HG03064 (cell line): ENCODE results near the gene IFI27.
"Not testable (repeated sequence)": the region's sequence is repeated elsewhere in the genome, so short reads cannot be mapped to it uniquely, and the experiment has no call there.

Experiments used
- ATAC-seq: cut with Tn5 transposase; IDR thresholded peaks from one replicate; pipeline ENCODE4 v1.9.1; 2021; ENCODE audit warnings: low read depth; ENCODE audit not compliant: unreplicated experiment

Gene IFI27

DNA sequence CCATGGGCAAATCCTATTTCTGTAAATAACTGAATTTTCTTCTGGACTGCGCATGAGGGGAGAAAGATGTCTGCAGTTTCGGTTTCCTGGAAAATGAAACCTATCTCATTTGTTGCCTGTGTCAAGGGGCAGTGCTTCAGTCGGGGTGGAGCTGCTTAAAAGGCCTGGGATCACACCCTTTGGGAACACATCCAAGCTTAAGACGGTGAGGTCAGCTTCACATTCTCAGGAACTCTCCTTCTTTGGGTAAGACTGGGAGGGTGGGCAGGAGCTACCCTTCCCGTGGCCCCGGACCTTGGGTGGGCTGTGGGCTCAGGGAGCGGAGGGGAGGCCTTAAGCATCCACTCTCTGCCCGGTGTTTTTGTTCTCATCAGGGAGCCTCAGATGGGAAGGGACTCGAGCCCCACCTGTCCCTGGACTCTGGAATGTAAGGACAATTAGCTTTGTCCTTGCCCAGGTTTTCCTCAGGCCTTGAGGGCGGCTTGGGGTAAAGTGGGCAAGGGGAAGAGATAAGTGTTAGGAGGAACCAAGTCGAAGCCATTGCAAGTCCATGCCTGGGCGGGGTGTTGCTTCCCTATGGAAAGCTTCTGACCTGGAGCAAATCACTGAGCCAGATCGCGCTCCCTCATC is at the start of gene IFI27:
Gene IFI27 (plus strand): TSS at position 185 of the 630 bp plus-strand sequence.
- no peak for ATAC-seq

DNA sequence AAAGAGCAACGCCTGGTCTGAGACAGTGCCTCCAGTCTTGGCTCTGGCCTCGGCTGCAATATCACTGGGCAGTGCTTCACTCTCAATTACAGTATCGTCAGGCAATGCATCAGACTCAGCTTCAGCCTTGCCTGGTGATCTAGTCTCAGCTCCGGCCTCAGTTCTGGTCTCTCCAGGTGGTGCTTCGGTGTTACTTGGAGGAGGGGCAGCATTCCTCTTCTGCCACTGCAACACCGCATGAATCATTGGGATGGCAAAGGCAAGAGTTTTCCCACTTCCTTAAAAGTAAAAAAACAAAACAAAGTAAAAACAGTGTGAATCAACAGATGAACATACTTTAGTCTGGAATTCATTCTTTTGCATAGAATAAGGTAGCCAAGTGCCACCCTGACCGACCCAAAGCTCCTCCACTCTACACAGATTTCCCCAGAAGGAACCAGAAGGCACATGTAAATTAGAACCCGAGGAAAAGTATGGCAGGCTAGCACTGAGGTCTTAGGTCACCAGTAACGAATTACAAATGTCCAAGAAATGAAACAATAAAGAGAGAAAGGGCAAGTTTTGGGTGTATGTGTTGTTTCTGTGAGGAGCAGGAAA is 48.1 kb upstream of the IFI27 start:
- ATAC-seq = no peak

DNA sequence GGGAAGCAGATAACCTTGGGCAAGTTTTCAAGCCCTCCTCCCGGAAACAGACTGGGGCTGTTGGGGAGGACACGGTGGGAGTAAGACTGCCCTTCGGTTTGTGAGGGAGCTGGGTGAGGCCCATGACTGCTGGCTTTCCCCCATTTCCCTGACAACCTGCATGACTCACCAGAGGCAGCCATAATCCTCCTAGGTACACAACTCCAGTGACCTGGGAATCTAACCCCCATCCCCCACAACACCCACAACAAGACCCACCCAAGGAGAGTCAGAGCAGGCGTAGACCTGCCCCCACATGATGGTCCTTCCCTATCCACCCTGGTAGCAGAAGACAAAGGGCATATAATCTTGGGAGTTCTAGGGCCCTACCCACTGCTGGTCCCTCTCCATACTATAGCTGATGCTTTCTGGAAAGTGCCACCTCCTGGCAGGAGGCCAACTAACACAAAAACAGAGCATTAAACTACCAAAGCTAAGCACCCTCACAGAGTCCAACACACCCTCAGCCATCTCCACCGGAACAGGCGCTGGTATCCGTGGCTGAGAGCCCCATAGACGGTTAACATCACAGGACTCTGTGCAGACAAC is 44.4 kb upstream of the IFI27 start:
- no peak for ATAC-seq

DNA sequence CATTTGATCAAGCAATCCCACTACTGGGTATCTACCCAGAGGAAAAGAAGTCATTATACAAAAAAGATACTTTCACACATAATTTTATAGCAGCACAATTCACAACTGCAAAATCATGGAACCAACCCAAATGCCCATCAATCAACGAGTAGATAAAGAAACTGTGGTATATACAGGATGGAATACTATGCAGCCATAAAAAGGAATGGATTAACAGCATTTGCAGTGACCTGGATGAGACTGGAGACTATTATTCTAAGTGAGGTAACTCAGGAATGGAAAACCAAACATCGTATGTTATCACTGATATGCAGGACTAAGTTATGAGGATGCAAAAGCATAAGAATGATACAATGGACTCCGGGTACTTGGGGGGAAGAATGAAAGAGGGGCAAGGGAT is 38.5 kb upstream of the IFI27 start:
- not testable (repeated sequence) for ATAC-seq

DNA sequence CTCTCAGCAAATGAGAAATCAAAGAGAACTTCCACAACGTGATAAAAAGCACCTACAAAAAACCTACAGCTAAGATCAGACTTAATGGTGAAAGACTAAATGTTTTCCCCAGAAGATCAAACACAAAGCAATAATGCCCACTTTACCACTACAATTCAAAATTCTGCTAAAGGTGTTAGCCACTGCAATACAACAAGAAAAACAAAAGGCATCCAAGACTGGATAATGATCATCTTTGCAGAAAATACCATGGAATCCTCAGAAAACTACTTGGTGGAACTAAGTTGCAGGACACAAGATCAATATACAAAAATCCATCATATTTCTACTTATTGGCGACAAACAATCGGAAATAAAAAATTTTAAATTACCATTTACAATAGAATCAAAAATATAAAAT is 36.0 kb upstream of the IFI27 start:
- no peak for ATAC-seq

DNA sequence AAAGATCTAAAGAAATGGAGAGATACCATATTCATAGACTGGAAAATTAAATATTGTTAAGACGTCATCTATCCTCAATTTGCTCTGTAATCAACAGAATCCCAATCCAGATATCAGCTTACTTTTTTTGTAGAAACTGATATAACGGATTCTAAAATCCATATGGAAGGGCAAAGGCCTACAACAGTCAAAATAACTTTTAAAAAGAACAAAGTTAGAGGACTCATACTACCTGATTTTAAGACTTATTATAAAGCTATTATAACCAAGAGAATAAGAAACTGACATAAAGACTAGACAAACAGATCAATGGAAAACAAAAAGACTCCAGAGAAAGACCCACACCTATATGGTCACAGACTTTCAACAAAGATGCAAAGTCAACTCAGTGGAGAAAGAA is 35.5 kb upstream of the IFI27 start:
- ATAC-seq = no peak

DNA sequence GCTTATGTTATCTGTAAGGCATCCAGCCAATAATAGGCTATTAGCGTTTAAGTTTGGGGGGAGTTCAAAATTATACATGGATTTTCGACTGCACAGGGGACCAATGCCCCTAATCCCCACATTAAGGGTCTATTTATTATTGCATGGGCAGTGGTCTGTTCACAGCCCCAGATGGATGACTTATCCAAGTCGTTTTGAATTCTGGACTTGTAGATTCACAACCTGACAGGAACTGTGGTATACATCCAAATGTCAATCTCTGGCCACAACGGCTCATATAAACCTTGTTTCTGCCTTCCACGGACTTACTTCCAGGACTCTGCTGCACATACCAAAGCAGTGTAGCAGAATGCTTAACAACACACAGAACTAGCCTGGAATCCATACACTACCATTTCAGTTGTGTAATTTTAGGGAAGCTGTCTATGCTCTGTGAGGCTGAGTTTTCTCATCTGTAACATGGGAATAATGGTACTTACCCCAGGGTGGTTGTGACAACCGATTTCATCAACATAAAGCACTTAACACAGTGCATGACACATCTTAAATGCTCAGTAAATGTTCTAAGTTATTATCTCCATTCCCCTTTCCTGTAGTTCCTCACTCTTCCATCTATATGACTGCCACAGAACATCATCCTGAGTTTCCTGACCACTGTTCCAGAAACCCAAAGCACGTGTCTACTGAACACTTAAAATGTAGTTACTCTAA is 33.3 kb upstream of the IFI27 start:
- no peak for ATAC-seq

DNA sequence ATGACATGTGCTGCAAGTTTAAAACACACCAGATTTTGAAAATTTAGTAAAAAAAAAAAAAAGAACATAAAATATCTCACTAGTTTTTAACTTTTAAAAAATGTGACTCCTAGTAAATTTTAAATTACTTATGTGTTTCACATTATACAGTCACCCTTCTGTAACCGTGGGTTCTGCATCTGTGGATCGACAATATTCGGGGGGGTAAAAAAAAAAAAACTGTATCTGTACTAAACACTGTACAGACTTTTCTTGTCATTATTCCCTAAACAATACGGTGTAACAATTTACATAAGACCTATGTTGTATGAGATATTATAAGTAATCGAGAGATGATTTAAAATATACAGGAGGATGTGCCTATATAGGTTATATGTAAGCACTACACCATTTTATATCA is 32.7 kb upstream of the IFI27 start:
- ATAC-seq = no peak

DNA sequence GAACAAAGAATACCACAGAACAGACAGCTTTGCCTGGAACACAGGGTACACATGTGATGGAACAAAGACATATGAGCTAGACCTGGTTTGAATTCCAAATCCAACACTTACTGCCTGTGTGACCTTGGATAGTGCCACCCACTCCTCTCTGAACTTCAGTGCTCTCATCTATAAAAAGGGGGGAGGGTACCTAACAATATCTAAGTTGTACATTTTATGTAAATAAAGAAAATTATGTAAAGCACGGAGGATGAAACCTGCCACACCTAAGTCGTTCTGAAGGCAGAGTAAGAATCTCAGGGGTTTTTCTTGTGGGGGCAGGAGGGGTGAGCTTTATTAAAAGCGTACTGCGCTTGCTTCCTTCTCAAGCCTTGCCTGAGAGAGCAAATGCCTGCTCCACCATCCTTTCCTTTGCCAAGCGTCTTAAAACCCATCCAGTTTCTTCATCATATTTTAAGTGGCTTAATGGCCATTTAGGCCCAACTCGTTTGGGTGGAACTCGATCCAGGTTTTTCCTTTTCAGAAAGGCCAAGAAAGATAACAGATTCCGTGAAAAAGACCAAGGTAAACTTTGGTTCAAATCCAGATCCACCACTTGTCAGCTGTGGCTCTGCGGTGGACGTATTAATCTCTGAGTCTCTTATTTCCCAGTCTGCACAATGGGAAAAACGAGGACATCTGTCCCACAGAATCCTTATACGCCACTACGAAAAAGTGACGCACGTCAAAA is 30.5 kb upstream of the IFI27 start:
- no peak for ATAC-seq

DNA sequence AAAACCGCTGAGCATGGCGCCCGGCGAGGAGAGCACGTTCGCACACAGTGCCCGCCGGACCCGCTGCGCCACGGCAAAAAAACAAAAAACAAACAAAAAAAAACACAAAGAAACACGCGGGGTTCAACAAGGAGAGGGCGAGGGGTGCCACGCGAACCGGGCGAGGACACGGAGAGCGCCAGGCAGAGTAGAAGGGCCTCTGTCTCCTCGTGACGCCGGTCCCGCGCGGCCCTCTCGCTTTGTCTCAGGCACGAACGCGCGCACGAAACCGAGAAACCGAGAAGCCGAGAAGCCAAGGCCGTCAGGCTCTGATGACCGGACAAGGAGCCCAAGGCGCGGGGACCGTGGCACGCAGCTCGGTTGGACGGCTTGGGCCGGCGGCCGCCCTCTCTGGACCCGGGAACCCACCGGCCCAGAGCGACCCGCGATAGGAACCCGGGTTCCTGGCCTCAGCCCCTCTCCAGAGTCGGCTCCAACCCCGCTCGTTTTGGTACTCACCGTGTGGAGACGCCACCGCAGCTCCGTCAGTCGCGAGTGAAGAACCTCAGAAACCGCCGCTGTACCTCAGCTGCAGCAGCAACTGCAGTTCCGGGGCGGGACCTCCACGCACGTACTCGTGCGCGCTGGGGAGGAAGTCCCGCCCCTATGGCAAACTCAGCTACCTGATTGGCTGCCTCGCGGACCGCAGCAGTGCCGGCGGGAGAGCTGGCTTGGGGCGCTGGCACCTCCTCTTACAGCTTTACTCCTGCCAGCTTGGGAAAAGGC is 29.7 kb upstream of the IFI27 start, which contains the start of the genes DDX24 and IFI27L1:
Gene DDX24 (minus strand): TSS at position 582 of the 765 bp plus-strand sequence. CDS start 1,460 bp downstream, outside the sequence.
Gene IFI27L1 (plus strand): TSS at position 690 of the 765 bp plus-strand sequence. CDS start 15,628 bp downstream, outside the sequence.
- peak; percentile 94 for ATAC-seq

DNA sequence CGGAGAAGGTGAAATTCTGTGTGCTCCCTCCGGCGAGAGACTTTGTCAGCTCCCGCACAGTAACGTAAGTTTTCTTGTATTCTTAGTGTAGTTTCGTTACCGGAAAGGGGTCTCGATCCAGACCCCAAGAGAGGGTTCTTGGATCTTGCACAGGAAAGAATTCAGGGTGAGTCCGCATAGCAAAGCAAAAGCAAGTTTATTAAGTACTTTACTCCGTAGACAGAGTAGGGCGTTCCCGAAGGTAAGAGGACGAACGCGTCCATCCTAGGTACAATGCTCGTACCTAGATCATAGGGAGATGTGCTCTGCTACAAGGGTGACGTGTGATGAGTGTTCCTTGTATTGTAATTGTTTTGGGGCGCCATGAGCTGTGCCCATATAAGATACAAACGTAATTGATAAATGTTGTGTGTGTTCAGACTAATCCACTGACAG is 29.1 kb upstream of the IFI27 start:
- ATAC-seq = peak; percentile 33

DNA sequence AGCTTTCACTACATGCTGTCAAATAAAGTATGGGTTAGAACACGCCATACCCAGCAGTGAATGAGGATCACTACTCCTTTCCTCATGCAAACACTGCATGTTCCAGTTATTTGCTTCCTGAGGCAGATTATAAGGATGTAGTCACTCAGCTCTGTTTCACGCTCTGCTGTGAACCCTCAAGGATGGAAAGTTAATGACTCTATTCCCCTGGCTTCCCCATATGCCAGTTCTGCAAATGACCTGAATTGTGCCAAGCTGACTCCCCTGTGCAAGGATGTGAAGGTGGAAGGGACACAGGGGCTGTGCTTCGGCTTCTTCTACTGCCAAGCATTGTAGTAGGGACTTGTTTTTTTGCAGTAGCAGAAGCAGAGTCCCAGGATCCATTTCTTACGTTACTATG is 22.6 kb upstream of the IFI27 start:
- ATAC-seq = no peak

DNA sequence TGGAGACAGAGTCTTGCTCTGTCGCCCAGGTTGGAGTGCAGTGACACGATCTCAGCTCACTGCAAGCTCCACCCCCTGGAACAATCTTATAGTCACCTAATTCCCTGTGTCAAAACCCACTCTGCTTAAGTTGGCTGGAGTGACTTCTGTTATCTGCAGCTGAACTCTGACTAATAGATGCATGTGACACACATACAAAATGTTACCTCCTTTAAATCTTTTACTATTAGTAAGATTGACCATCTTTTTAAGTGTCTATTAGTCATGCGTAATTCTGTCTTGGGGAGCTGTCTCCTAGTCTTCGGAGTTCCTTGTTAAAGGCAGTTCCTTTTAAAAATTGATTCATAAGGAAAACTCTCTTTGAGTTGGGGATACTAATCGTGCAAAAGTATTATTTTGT is 22.0 kb upstream of the IFI27 start:
- ATAC-seq = no peak

DNA sequence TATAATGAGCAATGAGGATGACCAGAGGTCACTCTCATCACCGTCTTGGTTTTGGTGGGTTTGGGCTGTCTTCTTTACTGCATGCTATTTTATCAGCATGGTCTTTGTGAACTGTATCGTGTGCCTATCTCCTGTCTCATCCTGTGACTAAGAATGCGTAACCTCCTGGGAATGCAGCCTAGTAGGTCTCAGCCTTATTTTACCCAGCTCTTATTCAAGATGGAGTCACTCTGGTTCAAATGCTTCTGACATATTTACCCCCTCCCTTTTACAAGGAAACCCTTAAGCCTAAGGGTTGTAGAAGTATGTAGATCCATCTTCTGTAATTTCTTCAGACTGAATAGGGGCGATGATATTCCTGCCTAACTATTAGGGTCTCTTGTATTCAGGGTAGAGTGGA is 21.1 kb upstream of the IFI27 start:
- no peak for ATAC-seq

DNA sequence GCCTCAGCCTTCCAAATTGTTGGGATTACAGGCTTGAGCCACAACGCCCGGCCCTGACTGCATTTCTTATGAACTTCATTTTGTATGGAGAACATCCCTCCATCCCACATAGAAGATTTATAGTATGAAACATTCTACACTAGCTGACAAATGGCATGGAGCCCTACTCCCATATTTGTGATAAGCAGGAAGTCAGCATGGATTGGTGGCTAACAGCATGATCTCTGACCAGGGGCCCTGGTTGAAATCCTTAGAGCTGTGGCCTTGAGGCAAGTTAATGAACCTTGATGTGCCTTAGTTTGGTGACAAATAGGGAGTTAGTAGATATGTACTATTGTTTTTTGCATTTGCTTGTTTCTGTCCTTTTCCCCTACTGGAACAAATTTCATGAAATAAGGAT is 17.1 kb upstream of the IFI27 start:
- no peak for ATAC-seq

DNA sequence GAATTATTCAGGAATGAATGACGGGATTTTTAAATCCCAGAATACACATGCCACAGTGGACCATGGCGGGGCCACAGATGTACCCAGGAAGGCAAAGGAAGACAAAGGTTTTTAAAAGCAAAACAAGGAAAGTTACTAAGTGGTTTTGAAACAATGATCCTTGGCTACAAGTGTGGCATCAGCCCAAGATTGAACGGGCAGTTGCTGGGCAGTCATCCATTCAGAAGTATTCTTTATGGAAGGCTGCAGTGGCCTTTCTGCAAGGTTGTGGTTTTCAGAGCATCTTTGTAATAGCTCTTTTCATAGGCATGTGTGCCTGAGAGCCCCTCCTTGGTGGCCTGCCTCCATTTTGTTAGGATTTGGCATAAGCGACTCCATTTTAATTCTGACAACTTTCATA is 13.4 kb upstream of the IFI27 start:
- ATAC-seq = no peak

DNA sequence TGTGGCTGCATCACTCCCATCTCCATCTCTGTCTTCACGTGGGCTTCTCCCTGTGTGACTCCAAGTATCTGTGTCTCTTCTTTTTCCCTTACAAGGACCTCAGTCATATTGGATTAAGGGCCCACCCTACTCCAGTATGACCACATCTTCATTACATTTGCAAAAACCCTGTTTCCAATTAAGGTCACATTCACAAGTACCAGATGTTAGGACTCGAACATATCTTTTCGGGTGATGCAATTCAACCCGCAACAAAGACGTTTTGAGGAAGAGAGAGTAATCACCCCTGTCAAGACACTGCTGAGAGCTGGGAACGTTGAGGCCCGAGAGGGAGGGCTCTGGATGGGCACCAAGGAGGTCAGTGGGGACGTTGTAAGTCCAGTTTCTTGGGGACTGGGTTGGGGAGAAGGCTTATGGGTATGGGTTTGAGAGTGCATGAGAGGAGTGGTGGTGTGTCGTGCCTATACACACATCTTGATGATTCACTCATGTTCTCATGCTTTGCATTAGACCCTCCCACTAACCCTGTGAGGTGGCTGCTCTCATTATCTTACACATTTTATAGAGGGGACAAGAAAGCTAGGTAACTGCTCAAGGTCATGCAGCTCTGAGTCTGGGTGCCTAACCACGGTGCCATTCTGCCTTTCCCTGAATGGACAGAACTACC is 12.1 kb upstream of the IFI27 start:
- ATAC-seq = no peak

DNA sequence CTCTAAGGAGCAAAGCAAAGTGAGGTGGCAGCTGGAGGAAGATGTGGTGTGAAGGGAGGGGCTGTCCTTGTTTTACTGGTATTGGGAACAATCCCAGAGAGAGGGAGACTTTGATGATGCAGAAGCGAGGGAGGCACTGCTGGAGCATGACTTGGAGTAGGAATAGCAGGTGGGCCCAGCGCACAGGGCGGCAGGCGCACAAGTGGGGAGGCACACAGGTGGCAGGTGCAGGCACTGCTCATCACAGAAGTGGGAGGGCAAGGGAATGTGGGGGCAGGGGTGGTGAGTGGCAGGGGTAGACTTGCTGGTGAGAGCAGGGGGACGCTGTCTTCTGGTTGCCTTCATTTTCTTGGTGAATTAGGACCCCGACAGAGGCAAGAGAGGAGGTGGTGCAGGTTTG is 11.5 kb upstream of the IFI27 start:
- ATAC-seq = no peak

DNA sequence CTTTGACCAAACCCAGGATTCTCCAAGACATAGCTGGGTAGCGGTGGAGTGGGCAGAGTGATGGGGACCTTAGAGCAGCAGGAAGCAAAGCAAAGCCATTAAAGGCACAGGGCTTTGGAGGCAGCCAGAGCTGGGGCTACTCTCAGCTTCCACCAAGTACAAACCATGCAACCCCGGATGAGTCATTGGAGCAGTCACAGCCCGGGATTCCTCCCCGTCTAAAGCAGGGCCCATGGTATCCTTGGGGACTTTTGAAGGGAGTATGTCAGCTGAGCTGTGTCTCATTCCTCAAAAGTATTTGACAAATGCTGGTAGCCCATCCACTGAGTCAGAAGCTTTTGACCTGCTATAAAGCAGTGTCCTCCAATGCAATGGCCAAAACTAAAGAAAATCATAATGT is 9.7 kb upstream of the IFI27 start:
- no peak for ATAC-seq
